IMR-90 (cell line): ENCODE measurements around the gene ITGA1. TPM values are rescaled to one million over a fixed set of nuclear protein-coding genes. Genes with fewer than 3 reads are reported as not detected.
A peak's percentile ranks its signal among the peaks of the same experiment; 100 is the strongest.

Source experiments
- ATAC-seq: fragments of 200-7000 bp; cut with Tn5 transposase; 2 replicates; pipeline ENCODE4 v1.9.1; 2020; ENCODE audit warnings: low read depth, mild to moderate bottlenecking, moderate library complexity
- BruUV-seq: library from RNA; stranded (reverse); fragments of 400-500 nt; replicated peaks from 2 replicates; lab custom pipeline; 2021; lab: Mats Ljungman, UMichigan
- CTCF ChIA-PET: fragments of 300-600 bp; formaldehyde crosslinking; extraction: SDS; loops from one replicate; lab custom pipeline; 2021; ENCODE audit warnings: antibody characterized with exemption; lab: Yijun Ruan, JAX
- POLR2A ChIA-PET: fragments of 300-600 bp; sonication (Branson Sonifier 250); formaldehyde crosslinking; loops from one replicate; lab custom pipeline; 2022; ENCODE audit warnings: antibody characterized with exemption; ENCODE audit not compliant: unreplicated experiment; lab: Charles Lee
- DNase-seq: peaks from one replicate; pipeline ENCODE4 v3.0.0; 2013
- H2AFZ ChIP-seq: replicated peaks from 2 replicates; pipeline ENCODE3; 2013; ENCODE audit warnings: low read length, mild to moderate bottlenecking; ENCODE audit not compliant: poor library complexity
- H2AK5ac ChIP-seq: 2 replicates; pipeline ENCODE4 v1.6.1; 2013; ENCODE audit warnings: low read depth, low read length, inconsistent platforms
- H2AK9ac ChIP-seq: replicated peaks from 2 replicates; pipeline ENCODE3; 2013; ENCODE audit warnings: mild to moderate bottlenecking, low read depth, low read length, moderate library complexity; ENCODE audit not compliant: poor library complexity
- H2BK120ac ChIP-seq: 2 replicates; pipeline ENCODE4 v1.6.1; 2013; ENCODE audit warnings: low read depth, low read length, inconsistent platforms
- H2BK15ac ChIP-seq: 3 replicates; pipeline ENCODE4 v1.6.1; 2013; ENCODE audit warnings: low read depth, low read length, inconsistent platforms
- H2BK20ac ChIP-seq: 2 replicates; pipeline ENCODE4 v1.6.1; 2013; ENCODE audit warnings: low read depth, mild to moderate bottlenecking, inconsistent platforms, low read length, moderate library complexity
- H2BK5ac ChIP-seq: 2 replicates; pipeline ENCODE4 v1.6.1; 2013; ENCODE audit warnings: mild to moderate bottlenecking, low read depth, low read length, inconsistent platforms; ENCODE audit not compliant: poor library complexity, severe bottlenecking
- H3K14ac ChIP-seq: replicated peaks from 2 replicates; pipeline ENCODE4 v1.6.1; 2013; ENCODE audit warnings: low read depth, low read length, inconsistent platforms
- H3K18ac ChIP-seq: 2 replicates; pipeline ENCODE4 v1.6.1; 2013; ENCODE audit warnings: low read depth, low read length, control low read depth
- H3K23ac ChIP-seq: 2 replicates; pipeline ENCODE4 v1.6.1; 2013; ENCODE audit warnings: low read depth, low read length, inconsistent platforms
- H3K27ac ChIP-seq: 2 replicates; pipeline ENCODE4 v1.5.1; 2013; ENCODE audit warnings: mild to moderate bottlenecking, control low read depth, low read length; ENCODE audit not compliant: insufficient read depth
- H3K27me3 ChIP-seq: 2 replicates; pipeline ENCODE4 v1.6.1; 2013; ENCODE audit warnings: low read length; ENCODE audit not compliant: control insufficient read depth, insufficient read depth
- H3K36me3 ChIP-seq: 2 replicates; pipeline ENCODE4 v1.6.1; 2013; ENCODE audit warnings: low read length, mixed read lengths; ENCODE audit not compliant: control insufficient read depth, insufficient read depth
- H3K4ac ChIP-seq: 2 replicates; pipeline ENCODE4 v1.6.1; 2013; ENCODE audit warnings: low read depth, low read length, inconsistent platforms
- H3K4me1 ChIP-seq: 2 replicates; pipeline ENCODE4 v1.6.1; 2013; ENCODE audit warnings: low read length, mixed read lengths; ENCODE audit not compliant: control insufficient read depth, insufficient read depth
- H3K4me2 ChIP-seq: 2 replicates; pipeline ENCODE4 v1.6.1; 2013; ENCODE audit warnings: low read depth, mild to moderate bottlenecking, control low read depth, low read length, moderate library complexity
- H3K4me3 ChIP-seq: 2 replicates; pipeline ENCODE4 v1.5.1; 2013; ENCODE audit warnings: low read depth, mild to moderate bottlenecking, control low read depth, low read length, moderate library complexity; ENCODE audit not compliant: insufficient read depth
- H3K56ac ChIP-seq: 2 replicates; pipeline ENCODE4 v1.6.1; 2013; ENCODE audit warnings: low read length, inconsistent platforms; ENCODE audit not compliant: insufficient read depth; ENCODE audit errors: extremely low read depth
- H3K79me1 ChIP-seq, 2 experiments: 2 replicates each; pipeline ENCODE4 v1.6.1; 2013; ENCODE audit warnings: low read length in 2 of 2, inconsistent platforms in 1 of 2, low read depth in 1 of 2
- H3K9ac ChIP-seq: 2 replicates; pipeline ENCODE4 v1.6.1; 2013; ENCODE audit warnings: low read depth, low read length, control low read depth
- H3K9me1 ChIP-seq: 2 replicates; pipeline ENCODE4 v1.6.1; 2013; ENCODE audit warnings: low read length, inconsistent platforms; ENCODE audit not compliant: insufficient read depth
- H3K9me3 ChIP-seq: 2 replicates; pipeline ENCODE4 v1.6.1; 2013; ENCODE audit warnings: low read length; ENCODE audit not compliant: control insufficient read depth, insufficient read depth
- H4K20me1 ChIP-seq: 2 replicates; pipeline ENCODE4 v1.6.1; 2013; ENCODE audit warnings: low read length, inconsistent platforms; ENCODE audit not compliant: insufficient read depth
- H4K5ac ChIP-seq: 2 replicates; pipeline ENCODE4 v1.6.1; 2013; ENCODE audit warnings: mild to moderate bottlenecking, low read depth, low read length, control low read depth
- H4K8ac ChIP-seq, 2 experiments: 2 replicates each; pipeline ENCODE4 v1.6.1; 2013; ENCODE audit warnings: low read depth in 2 of 2, low read length in 2 of 2, control low read depth in 1 of 2, inconsistent platforms in 1 of 2
- H4K91ac ChIP-seq: 2 replicates; pipeline ENCODE4 v1.6.1; 2013; ENCODE audit warnings: low read depth, low read length, inconsistent platforms; ENCODE audit not compliant: insufficient read depth
- BHLHE40 ChIP-seq: fragments of 150-350 bp; IDR thresholded peaks from 2 replicates; pipeline ENCODE4 v1.6.1; 2016; ENCODE audit warnings: mild to moderate bottlenecking, low read depth, low read length
- CEBPB ChIP-seq: IDR thresholded peaks from 2 replicates; pipeline ENCODE4 v1.6.1; 2012; ENCODE audit warnings: low read depth, low read length, improper control_type of control experiment
- CHD1 ChIP-seq: IDR thresholded peaks from 2 replicates; pipeline ENCODE4 v1.6.1; 2012; ENCODE audit warnings: low read depth, low read length, improper control_type of control experiment
- ELK1 ChIP-seq: fragments of 150-350 bp; IDR thresholded peaks from 2 replicates; pipeline ENCODE4 v1.6.1; 2016; ENCODE audit warnings: low read depth, mild to moderate bottlenecking, low read length, moderate library complexity, borderline replicate concordance
- FOS ChIP-seq: fragments of 150-350 bp; IDR thresholded peaks from 2 replicates; pipeline ENCODE4 v1.6.1; 2016; ENCODE audit warnings: low read depth, low read length
- MAZ ChIP-seq: IDR thresholded peaks from 2 replicates; pipeline ENCODE4 v1.6.1; 2012; ENCODE audit warnings: low read depth, mild to moderate bottlenecking, low read length, improper control_type of control experiment, moderate library complexity, borderline replicate concordance
- MXI1 ChIP-seq: IDR thresholded peaks from 2 replicates; pipeline ENCODE4 v1.6.1; 2012; ENCODE audit warnings: low read depth, mild to moderate bottlenecking, low read length, moderate library complexity, borderline replicate concordance
- NFE2L2 ChIP-seq: fragments of 150-350 bp; IDR thresholded peaks from 2 replicates; pipeline ENCODE4 v1.6.1; 2016; ENCODE audit warnings: low read depth, mild to moderate bottlenecking, low read length
- POLR2A ChIP-seq: IDR thresholded peaks from 2 replicates; pipeline ENCODE4 v1.6.1; 2012; ENCODE audit warnings: mild to moderate bottlenecking, low read depth, low read length
- RAD21 ChIP-seq: IDR thresholded peaks from 2 replicates; pipeline ENCODE4 v1.6.1; 2012; ENCODE audit warnings: low read length, improper control_type of control experiment
- RFX5 ChIP-seq: IDR thresholded peaks from 2 replicates; pipeline ENCODE4 v1.8.0; 2012; ENCODE audit warnings: low read depth, mild to moderate bottlenecking, low read length, moderate library complexity
- SMC3 ChIP-seq: fragments of 150-350 bp; IDR thresholded peaks from 2 replicates; pipeline ENCODE4 v1.6.1; 2016; ENCODE audit warnings: low read depth, mild to moderate bottlenecking, antibody characterized with exemption, low read length, moderate library complexity
- WGBS, 2 experiments: methylation state at CpG; one replicate each; pipeline versions ENCODE4 v1.1.5 to v1.1.7; 2013; ENCODE audit warnings: missing lambda C conversion rate in 2 of 2; ENCODE audit not compliant: insufficient read length in 1 of 2; ENCODE audit errors: extremely low coverage in 2 of 2; 5-methylcytosine and 5-hydroxymethylcytosine counted together
- dilution Hi-C: fragments of 300-500 bp; cut with HindIII; formaldehyde crosslinking; loops from one replicate; pipeline ENCODE4 v1.14.3; 2018; ENCODE audit warnings: low sequenced_read_pairs; ENCODE audit not compliant: unreplicated experiment
- in situ Hi-C: fragments of 300-500 bp; cut with MboI; formaldehyde crosslinking; loops from 3 replicates; pipeline ENCODE4 v1.14.3; 2019; ENCODE audit warnings: low sequenced_read_pairs, inconsistent platforms, mixed read lengths
- intact Hi-C: fragments of 100-400 bp; cut with micrococcal nuclease; formaldehyde crosslinking; loops from 2 replicates; pipeline ENCODE4 v1.10.0; 2022
- polyA plus RNA-seq, 3 experiments: library from polyadenylated mRNA; depleted of rRNA; stranded (reverse); fragments of >200 nt; gene quantifications; 2 replicates each; pipeline ENCODE4 v1.2.3, GENCODE V29; 2012; ENCODE audit warnings: low replicate concordance in 1 of 3
- total RNA-seq: library from RNA; depleted of rRNA; stranded (reverse); fragments of >200 nt; gene quantifications from 2 replicates; pipeline ENCODE4 v1.2.3, GENCODE V29; 2012
- TF ChIP-seq, protein P1 (sequence below): conservative IDR thresholded peaks from 2 replicates; pipeline ENCODE4 v1.5.1; 2012; ENCODE audit warnings: mild to moderate bottlenecking, low read depth, low read length, improper control_type of control experiment

Gene ITGA1
- total and polyA plus RNA-seq, 2 of the 4 experiments (the other 2 are of a cell fraction) = 22.3 to 95.2 TPM

DNA sequence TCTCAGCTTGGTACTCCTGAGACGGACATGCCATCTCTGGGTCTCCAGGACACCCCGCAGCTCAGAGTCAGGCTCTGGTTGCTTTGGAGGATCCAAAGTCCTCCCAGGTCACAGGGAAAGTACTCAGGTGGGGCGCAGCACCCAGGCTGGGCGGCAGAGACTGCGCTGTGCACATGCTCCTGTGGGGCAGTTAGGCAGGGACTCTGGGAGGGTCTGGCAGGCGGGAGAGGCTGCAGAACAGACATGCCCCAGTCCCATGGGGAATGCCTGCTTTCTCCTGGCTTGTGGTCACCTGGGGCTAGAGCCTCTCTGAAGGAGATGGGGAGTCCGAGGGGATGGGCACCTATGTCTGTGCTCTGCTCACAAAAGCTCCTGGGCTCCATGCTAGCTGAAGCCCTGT is 156.1 kb downstream of the ITGA1 start:
- no peak overlapping the region for H3K18ac ChIP-seq
- no peak overlapping the region for H2BK20ac ChIP-seq
- no peak overlapping the region for H2BK120ac ChIP-seq
- peak overlapping the region; percentile 59 for H2AFZ ChIP-seq
- ATAC-seq = no peak
- H3K9me3 ChIP-seq = no peaks in the 10 kb centered on the region
- H3K56ac ChIP-seq = no peak overlapping the region
- ChIA-PET CTCF (no interaction called here), POLR2A (interaction anchor here (0.6 kb wide), 1 partner anchor 306 kb away, joined by 3 read pairs; no protein-coding TSS in a partner anchor)
- H2AK9ac ChIP-seq = no peak overlapping the region
- H4K91ac ChIP-seq = no peak overlapping the region
- no peak overlapping the region; the same call in 1 of the 2 replicates for H2AK5ac ChIP-seq
- no peak overlapping the region for H4K5ac ChIP-seq
- peaks cover 6% of the 10 kb centered on the region for H4K20me1 ChIP-seq
- no TSS peak for BruUV-seq
- H3K4me3 ChIP-seq = no peak overlapping the region
- no peak overlapping the region for H3K4me2 ChIP-seq
- peaks cover 7% of the 10 kb centered on the region for H3K4me1 ChIP-seq
- H3K4ac ChIP-seq = no peak overlapping the region
- H4K8ac ChIP-seq = no peak overlapping the region
- no peak overlapping the region for H2BK15ac ChIP-seq
- no peak overlapping the region for H3K23ac ChIP-seq
- in situ Hi-C loops (no loop called here), intact Hi-C loops (loop anchor here (10.0 kb wide), 1 partner anchor 1291 kb away; no protein-coding TSS in a partner anchor), dilution Hi-C loops (no loop called here)
- H3K9me1 ChIP-seq = peaks cover 10% of the 10 kb centered on the region
- no peak for TF ChIP-seq MAZ
- TF ChIP-seq CEBPB = no peak
- TF ChIP-seq SMC3 = no peak
- no peak for TF ChIP-seq ELK1
- no peak for TF ChIP-seq NFE2L2
- TF ChIP-seq, protein P1, sequence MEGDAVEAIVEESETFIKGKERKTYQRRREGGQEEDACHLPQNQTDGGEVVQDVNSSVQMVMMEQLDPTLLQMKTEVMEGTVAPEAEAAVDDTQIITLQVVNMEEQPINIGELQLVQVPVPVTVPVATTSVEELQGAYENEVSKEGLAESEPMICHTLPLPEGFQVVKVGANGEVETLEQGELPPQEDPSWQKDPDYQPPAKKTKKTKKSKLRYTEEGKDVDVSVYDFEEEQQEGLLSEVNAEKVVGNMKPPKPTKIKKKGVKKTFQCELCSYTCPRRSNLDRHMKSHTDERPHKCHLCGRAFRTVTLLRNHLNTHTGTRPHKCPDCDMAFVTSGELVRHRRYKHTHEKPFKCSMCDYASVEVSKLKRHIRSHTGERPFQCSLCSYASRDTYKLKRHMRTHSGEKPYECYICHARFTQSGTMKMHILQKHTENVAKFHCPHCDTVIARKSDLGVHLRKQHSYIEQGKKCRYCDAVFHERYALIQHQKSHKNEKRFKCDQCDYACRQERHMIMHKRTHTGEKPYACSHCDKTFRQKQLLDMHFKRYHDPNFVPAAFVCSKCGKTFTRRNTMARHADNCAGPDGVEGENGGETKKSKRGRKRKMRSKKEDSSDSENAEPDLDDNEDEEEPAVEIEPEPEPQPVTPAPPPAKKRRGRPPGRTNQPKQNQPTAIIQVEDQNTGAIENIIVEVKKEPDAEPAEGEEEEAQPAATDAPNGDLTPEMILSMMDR = no peak
- no peak for TF ChIP-seq RAD21
- no peak for TF ChIP-seq CHD1
- no peak for TF ChIP-seq BHLHE40
- TF ChIP-seq RFX5 = no peak
- no peak for TF ChIP-seq POLR2A
- TF ChIP-seq FOS = no peak
- TF ChIP-seq MXI1 = no peak
- peaks cover 14% of the 10 kb centered on the region for H3K36me3 ChIP-seq
- H3K27me3 ChIP-seq = no peaks in the 10 kb centered on the region
- DNase-seq = no peak
- no peak overlapping the region for H2BK5ac ChIP-seq
- peaks cover 12 to 22% of the 10 kb centered on the region in 2 experiments; a peak in 3 of 4 replicates for H3K79me1 ChIP-seq
- 100% methylated on average over 3 of the region's 7 CpGs; no CpG with 5 or more reads in 1 of the 2 experiments for WGBS, 2 experiments
- H3K14ac ChIP-seq = no peak overlapping the region
- no peak overlapping the region for H3K27ac ChIP-seq
- H3K9ac ChIP-seq = no peak overlapping the region
